ENCODE measurements around the gene PDE11A.

DNA sequence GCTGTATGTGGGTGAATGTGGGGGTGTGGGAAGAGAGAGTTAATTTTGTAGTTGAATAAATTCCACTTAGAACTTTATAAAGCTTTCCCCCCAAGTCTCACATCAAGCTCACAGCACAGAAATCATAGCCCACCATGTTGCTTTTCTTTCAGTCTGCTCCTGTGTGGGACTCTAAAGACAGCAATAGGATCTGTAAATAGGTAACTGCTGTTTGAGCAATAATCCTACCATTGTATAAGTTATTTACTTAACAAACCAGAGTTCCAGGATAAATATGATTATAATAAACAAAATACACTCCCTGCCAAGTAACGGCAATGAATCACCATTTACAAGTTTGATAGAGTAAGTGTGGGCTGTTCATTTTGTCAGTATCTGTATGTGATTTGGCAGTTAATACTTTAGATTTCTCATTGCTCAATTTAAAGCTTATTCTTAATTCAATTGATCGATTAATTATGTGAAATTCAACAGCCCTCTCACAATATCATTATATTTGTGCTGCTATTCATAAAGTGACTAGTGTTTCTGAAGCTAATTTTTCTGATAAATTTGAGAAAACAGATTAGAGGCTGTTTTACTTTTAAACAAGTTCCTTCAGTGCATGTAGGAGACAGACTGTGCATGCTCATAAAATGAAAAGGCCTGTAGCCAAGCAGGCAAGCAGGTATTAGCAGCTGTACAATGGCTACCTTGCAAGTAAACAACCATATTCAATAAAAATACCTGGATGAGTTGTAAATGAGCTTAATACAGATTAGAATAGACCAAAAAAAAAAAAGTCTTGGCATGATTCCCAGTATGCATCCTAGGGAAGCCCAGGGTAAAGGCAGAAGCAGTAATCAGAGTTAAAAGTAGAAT is 142.7 kb downstream of the PDE11A start:
- TF ChIP-seq YEATS2 (CRISPR knock-in tag; IDR thresholded peaks at IDR 0.05; ENCODE audit: borderline replicate concordance): no peak
- TF ChIP-seq, protein P1, sequence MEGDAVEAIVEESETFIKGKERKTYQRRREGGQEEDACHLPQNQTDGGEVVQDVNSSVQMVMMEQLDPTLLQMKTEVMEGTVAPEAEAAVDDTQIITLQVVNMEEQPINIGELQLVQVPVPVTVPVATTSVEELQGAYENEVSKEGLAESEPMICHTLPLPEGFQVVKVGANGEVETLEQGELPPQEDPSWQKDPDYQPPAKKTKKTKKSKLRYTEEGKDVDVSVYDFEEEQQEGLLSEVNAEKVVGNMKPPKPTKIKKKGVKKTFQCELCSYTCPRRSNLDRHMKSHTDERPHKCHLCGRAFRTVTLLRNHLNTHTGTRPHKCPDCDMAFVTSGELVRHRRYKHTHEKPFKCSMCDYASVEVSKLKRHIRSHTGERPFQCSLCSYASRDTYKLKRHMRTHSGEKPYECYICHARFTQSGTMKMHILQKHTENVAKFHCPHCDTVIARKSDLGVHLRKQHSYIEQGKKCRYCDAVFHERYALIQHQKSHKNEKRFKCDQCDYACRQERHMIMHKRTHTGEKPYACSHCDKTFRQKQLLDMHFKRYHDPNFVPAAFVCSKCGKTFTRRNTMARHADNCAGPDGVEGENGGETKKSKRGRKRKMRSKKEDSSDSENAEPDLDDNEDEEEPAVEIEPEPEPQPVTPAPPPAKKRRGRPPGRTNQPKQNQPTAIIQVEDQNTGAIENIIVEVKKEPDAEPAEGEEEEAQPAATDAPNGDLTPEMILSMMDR (CRISPR knock-in tag; IDR thresholded peaks at IDR 0.05): no peak
- no peak for TF ChIP-seq ATF1 (CRISPR knock-in tag; IDR thresholded peaks at IDR 0.05)
- TF ChIP-seq RFX5 (IDR thresholded peaks at IDR 0.05; ENCODE audit: low read depth, low read length): no peak
- TF ChIP-seq EZH2 (conservative IDR thresholded peaks at IDR 0.05; ENCODE audit: low read depth, low read length): no peak
- no peak for TF ChIP-seq CHD4 (IDR thresholded peaks at IDR 0.05; ENCODE audit: borderline replicate concordance, low read length)
- no peak for TF ChIP-seq ZKSCAN5 (CRISPR knock-in tag; IDR thresholded peaks at IDR 0.05)
- no peak for TF ChIP-seq YY1 (IDR thresholded peaks at IDR 0.05; ENCODE audit: insufficient read depth, insufficient replicate concordance, low read depth, low read length)
- no peak for TF ChIP-seq TGIF2 (CRISPR knock-in tag; IDR thresholded peaks at IDR 0.05)
- no peak for TF ChIP-seq GLI4 (CRISPR knock-in tag; IDR thresholded peaks at IDR 0.05; ENCODE audit: borderline replicate concordance)
- TF ChIP-seq, protein P2, sequence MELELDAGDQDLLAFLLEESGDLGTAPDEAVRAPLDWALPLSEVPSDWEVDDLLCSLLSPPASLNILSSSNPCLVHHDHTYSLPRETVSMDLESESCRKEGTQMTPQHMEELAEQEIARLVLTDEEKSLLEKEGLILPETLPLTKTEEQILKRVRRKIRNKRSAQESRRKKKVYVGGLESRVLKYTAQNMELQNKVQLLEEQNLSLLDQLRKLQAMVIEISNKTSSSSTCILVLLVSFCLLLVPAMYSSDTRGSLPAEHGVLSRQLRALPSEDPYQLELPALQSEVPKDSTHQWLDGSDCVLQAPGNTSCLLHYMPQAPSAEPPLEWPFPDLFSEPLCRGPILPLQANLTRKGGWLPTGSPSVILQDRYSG (CRISPR knock-in tag; IDR thresholded peaks at IDR 0.05): no peak
- no peak for TF ChIP-seq MAFF (IDR thresholded peaks at IDR 0.05; ENCODE audit: low read depth, low read length)
- TF ChIP-seq TAF1 (CRISPR knock-in tag; IDR thresholded peaks at IDR 0.05): no peak
- TF ChIP-seq ZNF598 (CRISPR knock-in tag; IDR thresholded peaks at IDR 0.05; ENCODE audit: borderline replicate concordance): no peak
